ENCODE data around the gene ADGRA1. TPM values are rescaled to one million over a fixed set of nuclear protein-coding genes. Genes with fewer than 3 reads are reported as not detected.
"Not testable (repeated sequence)": the region's sequence is repeated elsewhere in the genome, so short reads cannot be mapped to it uniquely, and the experiment has no call there.

Gene ADGRA1
- total and polyA plus RNA-seq, 2 of the 13 experiments (the other 11 are each of a cell fraction or from before 2014, with no cell fraction given): not detected

- TF ChIP-seq ZHX1 (CRISPR knock-in tag; IDR thresholded peaks at IDR 0.05; ENCODE audit: low read depth): no peak
- no peak for TF ChIP-seq ZNF34 (CRISPR knock-in tag; IDR thresholded peaks at IDR 0.05; ENCODE audit: borderline replicate concordance)
- TF ChIP-seq TIGD3 (CRISPR knock-in tag; IDR thresholded peaks at IDR 0.05; ENCODE audit: borderline replicate concordance): no peak
- TF ChIP-seq ZXDC (CRISPR knock-in tag; IDR thresholded peaks at IDR 0.05): no peak
- no peak for TF ChIP-seq ZNF678 (CRISPR knock-in tag; IDR thresholded peaks at IDR 0.05)
- TF ChIP-seq SNAPC2 (CRISPR knock-in tag; IDR thresholded peaks at IDR 0.05): no peak
- no peak for TF ChIP-seq NONO (IDR thresholded peaks at IDR 0.05)
- no peak for TF ChIP-seq NONO (CRISPR knock-in tag; conservative IDR thresholded peaks at IDR 0.05)
- no peak for TF ChIP-seq LCORL (IDR thresholded peaks at IDR 0.05)
- TF ChIP-seq LCORL (CRISPR knock-in tag; IDR thresholded peaks at IDR 0.05): no peak
- TF ChIP-seq HNF1B (CRISPR knock-in tag; IDR thresholded peaks at IDR 0.05): no peak
Measured at GRCh38 chr10:133150656-133151055, 62.9 kb downstream of the ADGRA1 start (continued).

GRCh38 chr10:133151071-133151470, 63.3 kb downstream of the ADGRA1 start:
- POLR2A ChIA-PET; H3K4me1 ChIP-seq (ENCODE audit: insufficient read depth, low read length); H3K4me2 ChIP-seq (ENCODE audit: low read depth, low read length); FAIRE-seq; intact Hi-C loops (cut with micrococcal nuclease; ENCODE audit: unreplicated experiment); H3K9me3 ChIP-seq (ENCODE audit: low read length); H3K9ac ChIP-seq (ENCODE audit: insufficient read depth, low read depth, low read length); BruUV-seq (replicated peaks); in situ Hi-C loops (cut with HindIII; ENCODE audit: extremely low pct_ligation_motif_present, low pct_unique_long_range_greater_than_20kb); H3K36me3 ChIP-seq (replicated peaks in 1 of 2; ENCODE audit: control insufficient read depth in 1 of 2, insufficient read depth in 2 of 2, low read length in 2 of 2); ATAC-seq; H3K79me2 ChIP-seq (ENCODE audit: insufficient read depth, low read length); H3K27ac ChIP-seq (ENCODE audit: extremely low read length, insufficient read depth, low read length); H2AFZ ChIP-seq (ENCODE audit: low read length); H3K4me3 ChIP-seq (replicated peaks in 1 of 3; ENCODE audit: insufficient read depth in 1 of 3, low read depth in 2 of 3, low read length in 3 of 3); CTCF ChIA-PET (ENCODE audit: low intra/inter-chr PET ratio, low total read pairs); H4K20me1 ChIP-seq (ENCODE audit: insufficient read depth, low read length); DNase-seq (ENCODE audit: low spot score): not testable (repeated sequence)
- peaks cover 4 to 24% of the 10 kb centered on the region in 2 experiments; a peak in 3 of 5 replicates for H3K27me3 ChIP-seq (ENCODE audit: control insufficient read depth in 1 of 2, insufficient read depth in 2 of 2, low read length in 2 of 2)
- 64% methylated on average over 3 of the region's 3 CpGs for WGBS (ENCODE audit: low lambda C conversion rate)

Data from HepG2 (cell line).